Measurements from ENCODE around the gene FURIN.
A peak's percentile ranks its signal among the peaks of the same experiment; 100 is the strongest.

Gene FURIN

GRCh38 chr15:90829942-90830440, 38.4 kb upstream of the FURIN start:
- TF ChIP-seq, protein P1, sequence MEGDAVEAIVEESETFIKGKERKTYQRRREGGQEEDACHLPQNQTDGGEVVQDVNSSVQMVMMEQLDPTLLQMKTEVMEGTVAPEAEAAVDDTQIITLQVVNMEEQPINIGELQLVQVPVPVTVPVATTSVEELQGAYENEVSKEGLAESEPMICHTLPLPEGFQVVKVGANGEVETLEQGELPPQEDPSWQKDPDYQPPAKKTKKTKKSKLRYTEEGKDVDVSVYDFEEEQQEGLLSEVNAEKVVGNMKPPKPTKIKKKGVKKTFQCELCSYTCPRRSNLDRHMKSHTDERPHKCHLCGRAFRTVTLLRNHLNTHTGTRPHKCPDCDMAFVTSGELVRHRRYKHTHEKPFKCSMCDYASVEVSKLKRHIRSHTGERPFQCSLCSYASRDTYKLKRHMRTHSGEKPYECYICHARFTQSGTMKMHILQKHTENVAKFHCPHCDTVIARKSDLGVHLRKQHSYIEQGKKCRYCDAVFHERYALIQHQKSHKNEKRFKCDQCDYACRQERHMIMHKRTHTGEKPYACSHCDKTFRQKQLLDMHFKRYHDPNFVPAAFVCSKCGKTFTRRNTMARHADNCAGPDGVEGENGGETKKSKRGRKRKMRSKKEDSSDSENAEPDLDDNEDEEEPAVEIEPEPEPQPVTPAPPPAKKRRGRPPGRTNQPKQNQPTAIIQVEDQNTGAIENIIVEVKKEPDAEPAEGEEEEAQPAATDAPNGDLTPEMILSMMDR (IDR thresholded peaks at IDR 0.05; ENCODE audit: low read depth, low read length), result no peak
- no peaks in the 10 kb centered on the region for H3K27me3 ChIP-seq
- no peaks in the 10 kb centered on the region for H3K36me3 ChIP-seq
- H3K4me1 ChIP-seq, result no peaks in the 10 kb centered on the region
- H3K9me3 ChIP-seq, result no peaks in the 10 kb centered on the region
- no peak overlapping the region for H3K4me3 ChIP-seq (ENCODE audit: low read depth, low read length)
- no peak for DNase-seq

DNA sequence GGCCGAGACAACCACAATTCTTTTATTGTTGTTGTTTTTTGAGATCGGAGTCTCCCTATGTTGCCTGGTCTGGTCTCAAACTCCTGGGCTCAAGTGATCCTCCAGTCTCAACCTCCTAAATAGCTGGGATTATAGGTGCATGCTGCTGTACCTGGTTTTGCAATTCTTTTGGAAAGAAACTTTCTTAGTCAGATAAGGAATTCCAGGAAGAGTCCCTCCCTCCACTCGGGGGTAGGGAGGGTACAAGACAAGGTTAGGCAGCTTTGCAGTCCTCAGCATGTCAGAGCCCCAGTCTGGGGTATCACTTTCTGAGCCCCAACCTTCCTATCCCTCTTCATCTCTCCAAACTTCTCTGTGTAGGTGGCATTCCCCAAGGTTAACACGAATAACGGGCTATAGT, 33.8 kb upstream of the FURIN start:
- Histone ChIP-seq H3K36me3 (no peaks in the 10 kb centered on the region), H3K9me3 (no peaks in the 10 kb centered on the region), H3K4me1 (no peaks in the 10 kb centered on the region; the same call in 1 of the 2 replicates), H3K4me3 (ENCODE audit: low read depth, low read length) (no peak overlapping the region), H3K27me3 (no peaks in the 10 kb centered on the region)
- DNase-seq, result no peak
- TF ChIP-seq, protein P1 (IDR thresholded peaks at IDR 0.05; ENCODE audit: low read depth, low read length), result no peak

- no peaks in the 10 kb centered on the region for H3K9me3 ChIP-seq
- H3K4me1 ChIP-seq, result no peaks in the 10 kb centered on the region; the same call in 1 of the 2 replicates
- TF ChIP-seq, protein P1 (IDR thresholded peaks at IDR 0.05; ENCODE audit: low read depth, low read length), result no peak
- peak; percentile 39 for DNase-seq
- H3K36me3 ChIP-seq, result no peaks in the 10 kb centered on the region
- no peaks in the 10 kb centered on the region for H3K27me3 ChIP-seq
- H3K4me3 ChIP-seq (ENCODE audit: low read depth, low read length), result no peak overlapping the region
Measured at GRCh38 chr15:90836296-90836871, 32.0 kb upstream of the FURIN start.

DNA sequence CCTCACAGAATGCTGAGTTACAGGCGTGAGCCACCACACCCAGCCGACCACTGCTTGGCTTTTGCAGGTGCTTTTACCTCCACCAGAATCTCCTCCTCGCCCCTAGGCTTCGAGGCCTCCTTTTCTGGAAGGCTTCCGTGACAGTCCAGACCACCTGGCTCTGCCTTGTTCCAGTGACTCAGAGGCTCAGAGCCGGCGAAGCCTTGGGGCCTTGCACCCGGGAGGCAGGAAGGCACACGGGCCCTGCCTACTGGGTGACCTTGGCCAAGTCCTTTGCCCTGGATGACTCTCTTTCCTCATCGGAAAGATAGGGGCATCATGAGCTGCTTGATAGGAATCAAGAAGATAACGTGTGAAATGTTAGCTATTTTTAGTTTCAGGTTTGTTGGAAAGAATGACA, 31.3 kb upstream of the FURIN start:
- no peak overlapping the region for H3K4me3 ChIP-seq (ENCODE audit: low read depth, low read length)
- H3K4me1 ChIP-seq, result no peaks in the 10 kb centered on the region; the same call in 1 of the 2 replicates
- H3K27me3 ChIP-seq, result no peaks in the 10 kb centered on the region
- no peaks in the 10 kb centered on the region for H3K36me3 ChIP-seq
- TF ChIP-seq, protein P1 (IDR thresholded peaks at IDR 0.05; ENCODE audit: low read depth, low read length), result no peak
- no peak for DNase-seq
- H3K9me3 ChIP-seq, result no peaks in the 10 kb centered on the region

DNA sequence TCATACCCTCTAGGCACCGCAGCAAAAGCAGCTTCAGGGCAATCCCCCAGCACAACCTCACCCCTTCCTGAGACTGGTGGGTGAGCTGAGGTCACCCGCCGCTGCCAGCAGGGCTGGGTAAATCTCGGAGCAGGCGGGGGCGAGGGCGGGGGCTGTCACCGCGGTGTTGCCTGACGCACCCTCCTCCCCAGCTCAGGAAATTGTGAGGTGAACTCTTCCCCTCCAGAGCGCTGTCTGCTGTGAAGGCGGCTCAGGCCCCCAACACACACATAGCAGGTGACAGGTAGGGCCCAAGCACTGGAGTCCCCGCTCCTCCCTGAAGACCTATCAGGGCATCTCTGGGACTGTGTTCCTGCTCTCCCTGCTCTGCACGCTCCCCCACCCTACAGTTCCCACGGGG, 30.2 kb upstream of the FURIN start:
- Histone ChIP-seq H3K36me3 (no peaks in the 10 kb centered on the region), H3K4me3 (ENCODE audit: low read depth, low read length) (no peak overlapping the region), H3K4me1 (no peaks in the 10 kb centered on the region; the same call in 1 of the 2 replicates), H3K27me3 (no peaks in the 10 kb centered on the region), H3K9me3 (no peaks in the 10 kb centered on the region)
- TF ChIP-seq, protein P1 (IDR thresholded peaks at IDR 0.05; ENCODE audit: low read depth, low read length), result no peak
- DNase-seq, result no peak

DNA sequence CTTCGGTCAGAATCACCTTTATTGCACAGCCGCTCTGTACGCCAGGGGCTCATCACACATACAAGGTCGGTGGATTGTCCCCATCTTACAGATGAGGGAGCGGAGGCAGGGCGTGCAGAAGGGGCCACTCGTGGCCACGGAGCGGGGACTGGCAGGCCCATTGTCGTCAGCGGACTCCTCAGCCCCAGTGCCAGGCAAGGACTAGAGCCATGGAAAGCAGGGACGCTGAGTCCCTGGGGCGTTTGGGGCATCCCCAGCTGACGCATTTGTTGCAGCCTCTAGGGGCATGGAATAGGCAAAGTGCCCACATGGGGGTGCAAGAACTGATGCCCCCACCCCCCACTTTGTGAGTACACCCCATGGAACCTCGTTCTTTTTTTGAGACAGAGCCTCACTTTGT, 29.8 kb upstream of the FURIN start:
- no peak for DNase-seq
- Histone ChIP-seq H3K4me1 (no peaks in the 10 kb centered on the region; the same call in 1 of the 2 replicates), H3K36me3 (no peaks in the 10 kb centered on the region), H3K27me3 (no peaks in the 10 kb centered on the region), H3K9me3 (no peaks in the 10 kb centered on the region), H3K4me3 (ENCODE audit: low read depth, low read length) (no peak overlapping the region)
- TF ChIP-seq, protein P1 (IDR thresholded peaks at IDR 0.05; ENCODE audit: low read depth, low read length), result no peak

Data from BE2C (cell line).